A172 (cell line): ENCODE measurements around the gene DDB1. TPM values are rescaled to one million over a fixed set of nuclear protein-coding genes. Genes with fewer than 3 reads are reported as not detected.

Experiments
- DNase-seq: peaks from one replicate; pipeline ENCODE4 v3.0.0-alpha.2; 2015; ENCODE audit warnings: low spot score
- total RNA-seq: library from RNA; depleted of rRNA; stranded (reverse); fragments of >200 nt; shearing (Covaris generic); gene quantifications from 2 replicates; pipeline ENCODE4 v1.2.3, GENCODE V29; 2014; rRNA removed

DDB1 gene
- total RNA-seq: 153 and 155 TPM in 2 replicates

- DNase-seq: peak; percentile 78
Observed at GRCh38 chr11:61332797-61333549, at the start of gene DDB1, which contains the start of gene TKFC. Gene DDB1, minus strand, starts transcription at chr11:61333105. Its CDS starts 137 bp downstream, at chr11:61332968. Gene TKFC, plus strand, starts transcription at chr11:61333228. Its CDS starts 1,501 bp downstream, at chr11:61334729.

GRCh38 chr11:61380884-61381283 lies 48.0 kb upstream of the DDB1 start:
- DNase-seq: no peak

GRCh38 chr11:61378713-61379313 lies 45.9 kb upstream of the DDB1 start:
- DNase-seq: peak; percentile 62

- DNase-seq: no peak
Observed at GRCh38 chr11:61377461-61378160, 44.7 kb upstream of the DDB1 start.

GRCh38 chr11:61375761-61376108 lies 42.8 kb upstream of the DDB1 start:
- no peak for DNase-seq

GRCh38 chr11:61372659-61373420 lies 39.9 kb upstream of the DDB1 start:
- DNase-seq: no peak

GRCh38 chr11:61370349-61371005 lies 37.6 kb upstream of the DDB1 start:
- DNase-seq: no peak

- DNase-seq: no peak
Observed at GRCh38 chr11:61369372-61370348, 36.8 kb upstream of the DDB1 start.

- DNase-seq: no peak
Observed at GRCh38 chr11:61368646-61369045, 35.7 kb upstream of the DDB1 start.

GRCh38 chr11:61367406-61367805 lies 34.5 kb upstream of the DDB1 start:
- DNase-seq: no peak

GRCh38 chr11:61364012-61364675 lies 31.2 kb upstream of the DDB1 start:
- no peak for DNase-seq

GRCh38 chr11:61362542-61362875 lies 29.6 kb upstream of the DDB1 start:
- DNase-seq: no peak

- peak; percentile 87 for DNase-seq
Observed at GRCh38 chr11:61361741-61362541, 29.0 kb upstream of the DDB1 start, which contains the start of the genes CYB561A3 and TMEM138. Gene CYB561A3, minus strand, starts transcription at chr11:61361882. Its CDS starts 5,169 bp downstream, at chr11:61356713. Gene TMEM138, plus strand, starts transcription at chr11:61362374. Its CDS starts 2,017 bp downstream, at chr11:61364391.

GRCh38 chr11:61361237-61361740 lies 28.4 kb upstream of the DDB1 start:
- no peak for DNase-seq

GRCh38 chr11:61359516-61359915 lies 26.6 kb upstream of the DDB1 start:
- no peak for DNase-seq

- no peak for DNase-seq
Observed at GRCh38 chr11:61358566-61358965, 25.7 kb upstream of the DDB1 start.

GRCh38 chr11:61357894-61358239 lies 25.0 kb upstream of the DDB1 start:
- DNase-seq: no peak

GRCh38 chr11:61357233-61357893 lies 24.5 kb upstream of the DDB1 start:
- no peak for DNase-seq
